Mammary epithelial cell (primary cell): Measurements from ENCODE around the gene ETV3L.

Source experiments
- CTCF ChIP-seq, 2 donors: IDR thresholded peaks in 1 of 2; conservative IDR thresholded peaks in 1 of 2; 2 replicates each; pipeline ENCODE4 v1.5.1; 2011 to 2012; ENCODE audit warnings: inconsistent platforms in 2 of 2, low read length in 2 of 2, mild to moderate bottlenecking in 2 of 2, control low read depth in 1 of 2, low read depth in 1 of 2; ENCODE audit not compliant: insufficient read depth in 1 of 2; ENCODE audit errors: extremely low read depth in 1 of 2
- EZH2 ChIP-seq: IDR thresholded peaks from 2 replicates; pipeline ENCODE4 v1.6.1; 2012; ENCODE audit warnings: low read length, inconsistent platforms, borderline replicate concordance

- TF ChIP-seq CTCF (conservative IDR thresholded peaks at IDR 0.05 in 1 of 2, IDR thresholded peaks at IDR 0.05 in 1 of 2; ENCODE audit: extremely low read depth in 1 of 2, insufficient read depth in 1 of 2, low read depth in 1 of 2, low read length in 2 of 2) (no peak), EZH2 (no peak)
These were observed 40.5 kb upstream of the ETV3L start for GRCh38 chr1:157140063-157140588.
